ENCODE results near the gene NFIA. TPM values are rescaled to one million over a fixed set of nuclear protein-coding genes. Genes with fewer than 3 reads are reported as not detected.
A peak's percentile ranks its signal among the peaks of the same experiment; 100 is the strongest.

NFIA gene
- polyA plus RNA-seq, 1 donor (not counting 4 experiments of a cell fraction or from before 2014, with no cell fraction given) = 14.7 TPM

DNA sequence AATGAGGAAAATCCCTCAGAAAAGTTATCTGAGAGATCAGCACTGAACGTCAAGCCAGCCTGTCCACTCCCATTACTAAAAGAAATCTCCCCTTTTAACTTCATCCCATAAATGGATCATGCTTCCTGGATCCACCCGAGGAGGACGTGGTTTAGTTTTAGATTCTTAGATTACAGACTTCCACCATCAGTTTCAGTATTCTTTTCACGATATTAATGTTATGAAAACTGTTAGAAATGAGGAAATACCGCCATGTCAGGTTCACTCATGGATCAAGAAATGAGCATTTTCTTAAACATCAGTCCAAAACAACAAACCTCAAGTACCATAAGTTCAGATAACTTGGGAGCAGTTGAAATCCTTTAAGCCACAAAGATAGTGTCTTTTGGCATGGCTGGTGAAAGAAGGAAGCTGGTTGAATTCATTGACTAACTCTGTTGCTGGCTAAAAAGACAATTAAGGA is 49.8 kb downstream of the NFIA start:
- no peaks in the 10 kb centered on the region for H3K9me3 ChIP-seq (ENCODE audit: control insufficient read depth, low read depth, low read length)
- no peak overlapping the region for H3K9ac ChIP-seq (ENCODE audit: control insufficient read depth, extremely low read depth, insufficient read depth, low read length)
- dilution Hi-C loops (cut with MboI; ENCODE audit: extremely low pct_ligation_motif_present, low sequenced_read_pairs) = no loop called here
- no peaks in the 10 kb centered on the region for H3K9me1 ChIP-seq (ENCODE audit: control insufficient read depth, extremely low read depth, insufficient read depth, low read length)
- no peak for FAIRE-seq
- H3K27ac ChIP-seq (ENCODE audit: control insufficient read depth, insufficient read depth, low read length) = no peak overlapping the region
- H3K4me1 ChIP-seq (ENCODE audit: control insufficient read depth, extremely low read depth, insufficient read depth, low read length) = peaks cover 5% of the 10 kb centered on the region
- no peak overlapping the region for H3K4me3 ChIP-seq (ENCODE audit: control insufficient read depth in 2 of 3, extremely low read depth in 1 of 3, insufficient read depth in 2 of 3, low read depth in 1 of 3, low read length in 3 of 3)
- H3K79me2 ChIP-seq (ENCODE audit: control insufficient read depth, insufficient read depth, low read length) = no peaks in the 10 kb centered on the region
- no peaks in the 10 kb centered on the region for H3K36me3 ChIP-seq (ENCODE audit: control insufficient read depth in 2 of 2, extremely low read depth in 1 of 2, insufficient read depth in 2 of 2, low read length in 2 of 2)
- TF ChIP-seq EZH2 (IDR thresholded peaks at IDR 0.05; ENCODE audit: low read length) = no peak
- TF ChIP-seq, protein P1, sequence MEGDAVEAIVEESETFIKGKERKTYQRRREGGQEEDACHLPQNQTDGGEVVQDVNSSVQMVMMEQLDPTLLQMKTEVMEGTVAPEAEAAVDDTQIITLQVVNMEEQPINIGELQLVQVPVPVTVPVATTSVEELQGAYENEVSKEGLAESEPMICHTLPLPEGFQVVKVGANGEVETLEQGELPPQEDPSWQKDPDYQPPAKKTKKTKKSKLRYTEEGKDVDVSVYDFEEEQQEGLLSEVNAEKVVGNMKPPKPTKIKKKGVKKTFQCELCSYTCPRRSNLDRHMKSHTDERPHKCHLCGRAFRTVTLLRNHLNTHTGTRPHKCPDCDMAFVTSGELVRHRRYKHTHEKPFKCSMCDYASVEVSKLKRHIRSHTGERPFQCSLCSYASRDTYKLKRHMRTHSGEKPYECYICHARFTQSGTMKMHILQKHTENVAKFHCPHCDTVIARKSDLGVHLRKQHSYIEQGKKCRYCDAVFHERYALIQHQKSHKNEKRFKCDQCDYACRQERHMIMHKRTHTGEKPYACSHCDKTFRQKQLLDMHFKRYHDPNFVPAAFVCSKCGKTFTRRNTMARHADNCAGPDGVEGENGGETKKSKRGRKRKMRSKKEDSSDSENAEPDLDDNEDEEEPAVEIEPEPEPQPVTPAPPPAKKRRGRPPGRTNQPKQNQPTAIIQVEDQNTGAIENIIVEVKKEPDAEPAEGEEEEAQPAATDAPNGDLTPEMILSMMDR (optimal IDR thresholded peaks at IDR 0.05 in 1 of 3, IDR thresholded peaks at IDR 0.05 in 1 of 3, conservative IDR thresholded peaks at IDR 0.05 in 1 of 3; ENCODE audit: extremely low read depth in 1 of 3, insufficient read depth in 2 of 3, low read length in 3 of 3) = no peak
- H4K20me1 ChIP-seq (ENCODE audit: control insufficient read depth, extremely low read depth, insufficient read depth, low read length) = no peaks in the 10 kb centered on the region
- H3K4me2 ChIP-seq (ENCODE audit: control insufficient read depth, extremely low read depth, insufficient read depth, low read depth, low read length) = peak overlapping the region; percentile 29
- no peak overlapping the region for H2AFZ ChIP-seq (ENCODE audit: control insufficient read depth, low read length)
- no peak for DNase-seq (ENCODE audit: low read depth, low spot score)
- no peaks in the 10 kb centered on the region for H3K27me3 ChIP-seq (ENCODE audit: control insufficient read depth, extremely low read depth, insufficient read depth, low read length)

DNA sequence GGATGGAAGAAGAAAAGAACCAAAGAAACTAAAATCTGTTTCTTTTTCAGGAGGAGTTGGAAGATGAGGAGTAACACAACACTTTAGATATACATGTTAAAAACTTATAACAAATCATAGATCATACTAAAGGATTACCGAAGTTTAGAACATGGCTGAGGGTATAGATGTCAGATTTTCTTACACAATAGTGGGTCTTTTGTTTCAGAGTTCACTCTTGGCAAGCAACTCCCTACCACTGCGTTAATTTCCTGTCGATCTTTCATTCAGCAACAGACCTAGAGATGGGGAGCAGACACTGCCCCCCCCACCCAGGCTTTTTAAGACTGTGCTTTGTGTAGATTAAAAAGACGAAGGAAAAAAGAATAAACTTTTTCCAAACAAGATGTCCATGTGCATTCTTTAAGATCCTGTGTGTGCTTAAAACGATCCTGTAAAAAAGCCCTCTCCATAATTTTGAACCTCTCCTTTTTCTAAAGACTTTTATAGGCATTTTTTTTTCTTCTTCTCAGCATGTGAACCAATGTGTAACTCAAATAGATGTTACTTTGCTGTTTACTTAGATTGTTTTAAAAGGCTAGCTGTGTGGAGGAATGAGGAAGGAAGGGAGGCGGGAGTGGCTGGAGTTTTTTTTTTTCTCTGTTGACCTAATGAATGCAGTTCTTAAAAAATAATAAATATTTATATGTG is 50.4 kb downstream of the NFIA start:
- H3K36me3 ChIP-seq (ENCODE audit: control insufficient read depth in 2 of 2, extremely low read depth in 1 of 2, insufficient read depth in 2 of 2, low read length in 2 of 2) = no peaks in the 10 kb centered on the region
- no peaks in the 10 kb centered on the region for H4K20me1 ChIP-seq (ENCODE audit: control insufficient read depth, extremely low read depth, insufficient read depth, low read length)
- no peaks in the 10 kb centered on the region for H3K79me2 ChIP-seq (ENCODE audit: control insufficient read depth, insufficient read depth, low read length)
- dilution Hi-C loops (cut with MboI; ENCODE audit: extremely low pct_ligation_motif_present, low sequenced_read_pairs) = no loop called here
- TF ChIP-seq, protein P1 (optimal IDR thresholded peaks at IDR 0.05 in 1 of 3, IDR thresholded peaks at IDR 0.05 in 1 of 3, conservative IDR thresholded peaks at IDR 0.05 in 1 of 3; ENCODE audit: extremely low read depth in 1 of 3, insufficient read depth in 2 of 3, low read length in 3 of 3) = no peak
- no peak for TF ChIP-seq EZH2 (IDR thresholded peaks at IDR 0.05; ENCODE audit: low read length)
- no peak for FAIRE-seq
- H3K9me1 ChIP-seq (ENCODE audit: control insufficient read depth, extremely low read depth, insufficient read depth, low read length) = no peaks in the 10 kb centered on the region
- no peaks in the 10 kb centered on the region for H3K27me3 ChIP-seq (ENCODE audit: control insufficient read depth, extremely low read depth, insufficient read depth, low read length)
- H3K9ac ChIP-seq (ENCODE audit: control insufficient read depth, extremely low read depth, insufficient read depth, low read length) = no peak overlapping the region
- peaks cover 5% of the 10 kb centered on the region for H3K4me1 ChIP-seq (ENCODE audit: control insufficient read depth, extremely low read depth, insufficient read depth, low read length)
- H2AFZ ChIP-seq (ENCODE audit: control insufficient read depth, low read length) = no peak overlapping the region
- no peaks in the 10 kb centered on the region for H3K9me3 ChIP-seq (ENCODE audit: control insufficient read depth, low read depth, low read length)
- H3K27ac ChIP-seq (ENCODE audit: control insufficient read depth, insufficient read depth, low read length) = no peak overlapping the region
- H3K4me2 ChIP-seq (ENCODE audit: control insufficient read depth, extremely low read depth, insufficient read depth, low read depth, low read length) = no peak overlapping the region
- H3K4me3 ChIP-seq (ENCODE audit: control insufficient read depth in 2 of 3, extremely low read depth in 1 of 3, insufficient read depth in 2 of 3, low read depth in 1 of 3, low read length in 3 of 3) = no peak overlapping the region
- no peak for DNase-seq (ENCODE audit: low read depth, low spot score)
